HG03045 (cell line): ENCODE measurements around the gene MINK1.
"Not testable (repeated sequence)": the region's sequence is repeated elsewhere in the genome, so short reads cannot be mapped to it uniquely, and the experiment has no call there.

Source experiments
- ATAC-seq: cut with Tn5 transposase; IDR thresholded peaks from one replicate; pipeline ENCODE4 v1.9.1; 2021; ENCODE audit warnings: mild to moderate bottlenecking, moderate library complexity; ENCODE audit not compliant: unreplicated experiment

The MINK1 gene

DNA sequence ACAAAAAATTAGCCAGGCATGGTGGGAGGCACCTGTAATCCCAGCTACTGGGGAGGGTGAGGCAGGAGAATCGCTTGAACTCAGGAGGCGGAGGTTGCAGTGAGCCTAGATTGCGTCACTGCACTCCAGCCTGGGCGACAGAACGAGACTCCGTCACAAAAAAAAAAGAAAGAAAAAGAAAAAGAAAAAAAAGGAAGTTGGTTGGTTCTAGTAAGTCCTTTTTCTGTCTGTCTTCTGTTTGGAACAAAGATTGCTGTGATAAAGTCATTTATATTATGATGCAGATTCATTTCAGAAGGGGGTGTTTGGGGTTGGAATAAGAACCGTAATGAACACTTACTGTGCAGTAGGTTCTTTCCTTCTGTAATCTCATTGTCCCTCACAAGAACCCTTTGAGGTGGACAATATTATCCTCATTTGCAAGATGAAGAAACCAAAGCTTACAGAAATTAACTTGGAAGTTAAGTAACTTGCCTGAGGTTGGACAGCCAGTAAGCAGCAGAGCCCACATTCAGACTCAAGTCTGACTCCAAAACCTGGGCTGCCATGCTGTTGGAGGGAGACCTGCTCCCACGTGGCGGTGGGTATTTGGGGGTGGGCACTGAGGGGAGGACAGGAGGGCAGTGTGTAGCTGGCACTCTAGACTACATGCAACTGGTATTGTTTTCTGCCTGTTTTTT lies 10.3 kb downstream of the MINK1 start:
- no peak for ATAC-seq

DNA sequence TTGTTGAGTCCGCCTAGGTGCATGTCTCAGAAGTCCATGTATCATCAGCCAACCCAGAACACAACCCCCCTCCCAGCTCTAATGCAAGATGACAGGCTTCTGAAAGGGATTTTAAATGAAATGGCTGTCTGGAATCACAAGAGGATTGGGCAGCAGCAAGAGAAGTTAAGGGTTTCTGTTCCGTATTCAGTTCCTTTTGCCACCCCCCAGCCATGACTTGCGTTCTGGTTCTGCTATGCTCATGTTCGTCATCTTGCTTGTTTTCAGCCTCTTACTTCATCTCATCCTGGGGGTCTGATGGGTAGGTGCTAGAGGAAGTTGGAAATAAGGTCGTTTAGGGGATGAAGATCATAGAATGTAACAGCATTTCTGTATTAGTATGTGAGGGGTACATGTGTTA lies 12.0 kb downstream of the MINK1 start:
- ATAC-seq, result no peak

DNA sequence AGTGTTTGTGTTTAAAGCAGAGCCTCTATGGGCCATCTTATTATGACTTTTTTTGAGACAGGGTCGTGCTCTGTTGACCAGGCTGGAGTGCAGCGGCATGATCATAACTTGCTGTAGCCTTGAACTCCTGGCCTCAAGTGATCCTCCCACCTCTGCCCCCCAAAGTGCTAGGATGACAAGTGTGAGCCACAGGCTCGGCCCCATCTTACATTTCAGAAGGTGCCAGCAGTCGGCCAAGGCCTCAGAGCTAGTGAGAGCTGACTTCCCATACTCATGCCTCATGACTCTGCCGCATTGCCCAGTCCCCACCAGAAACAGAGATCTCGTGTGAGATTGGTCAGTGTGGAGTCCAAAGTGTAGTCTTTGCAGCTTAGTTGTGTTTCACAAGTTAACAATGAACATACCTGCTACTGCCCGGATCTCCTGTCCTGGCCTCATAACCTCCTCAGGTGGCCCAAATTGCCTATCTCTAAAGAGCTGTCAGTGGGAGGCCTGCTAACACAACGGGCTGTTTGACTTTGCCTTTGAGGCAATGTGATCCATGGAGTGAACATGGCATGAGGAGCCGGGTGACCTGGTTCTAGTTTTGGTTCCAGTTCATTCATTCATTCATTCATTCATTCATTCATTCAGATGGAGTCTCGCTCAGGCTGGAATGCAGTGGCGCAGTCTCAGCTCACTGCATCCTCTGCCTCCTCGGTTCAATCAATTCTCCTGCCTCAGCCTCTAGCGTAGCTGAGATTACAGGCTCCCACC lies 13.7 kb downstream of the MINK1 start:
- no peak for ATAC-seq

DNA sequence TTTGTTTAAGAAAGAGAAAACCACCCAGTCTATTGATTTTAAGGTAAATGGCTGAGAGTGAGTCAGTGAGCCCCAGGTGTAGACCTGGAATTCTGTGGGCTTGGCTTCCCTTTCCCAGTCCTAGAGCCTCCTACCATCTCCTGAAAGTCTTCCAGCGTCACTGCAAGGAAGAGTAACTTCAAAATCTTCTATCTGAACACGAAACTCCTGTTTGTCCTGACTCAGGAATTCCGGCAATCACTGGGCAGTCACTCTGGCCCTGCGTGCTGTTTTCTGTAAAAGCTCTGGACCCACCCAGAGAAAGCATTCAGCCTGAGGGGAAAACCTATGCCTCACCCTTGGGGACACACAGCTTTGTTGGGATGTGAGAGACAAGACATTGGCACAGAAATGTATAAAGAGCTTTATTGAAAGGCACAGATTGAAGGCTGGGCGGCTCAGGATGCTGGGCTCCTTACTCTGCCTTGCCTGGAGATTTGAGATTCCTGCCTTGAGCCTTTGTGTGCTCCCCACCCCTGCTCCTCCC lies 15.9 kb downstream of the MINK1 start:
- ATAC-seq, result no peak

DNA sequence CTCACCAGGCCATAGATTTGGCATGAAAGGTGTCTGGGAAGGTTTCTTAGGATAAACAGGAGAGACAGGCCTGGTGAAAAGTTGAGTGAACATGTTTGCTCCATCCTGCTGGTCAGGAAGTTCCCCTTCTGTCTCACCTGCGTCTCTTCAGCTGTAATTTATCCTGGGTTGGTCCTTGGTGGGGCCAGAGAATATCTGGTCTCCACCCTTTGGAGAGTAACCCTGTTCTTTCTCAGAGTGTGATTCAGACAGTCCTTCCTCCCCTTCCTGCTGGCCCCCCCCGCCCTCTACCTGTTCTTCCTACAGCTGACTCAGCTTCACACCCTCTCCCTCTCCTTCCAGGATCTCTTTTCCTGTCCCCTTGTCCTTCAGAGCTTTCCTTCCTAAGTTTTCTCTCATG lies 17.1 kb downstream of the MINK1 start:
- no peak for ATAC-seq

GRCh38 chr17:4851084-4851483 lies 17.9 kb downstream of the MINK1 start:
- no peak for ATAC-seq

- no peak for ATAC-seq
Observed at GRCh38 chr17:4852567-4853207, 19.5 kb downstream of the MINK1 start.

DNA sequence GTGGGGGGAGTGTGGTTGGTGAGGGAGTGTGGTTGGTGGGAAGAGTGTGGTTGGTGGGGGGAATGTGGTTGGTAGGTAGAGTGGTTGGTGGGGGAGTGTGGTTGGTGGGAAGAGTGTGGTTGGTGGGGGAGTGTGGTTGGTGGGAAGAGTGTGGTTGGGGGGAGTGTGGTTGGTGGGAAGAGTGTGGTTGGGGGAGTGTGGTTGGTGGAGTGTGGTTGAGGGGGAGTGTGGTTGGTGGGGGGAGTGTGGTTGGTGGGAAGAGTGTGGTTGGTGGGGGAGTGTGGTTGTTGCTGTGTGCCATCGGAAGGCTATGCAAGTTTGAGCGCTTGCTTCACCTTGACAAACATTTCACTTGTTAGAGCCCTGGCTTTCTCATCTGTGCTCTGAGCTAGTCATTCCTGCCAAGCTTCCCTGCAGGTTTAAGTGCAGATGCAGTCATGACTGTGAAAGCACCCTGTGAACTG lies 20.1 kb downstream of the MINK1 start:
- no peak for ATAC-seq

DNA sequence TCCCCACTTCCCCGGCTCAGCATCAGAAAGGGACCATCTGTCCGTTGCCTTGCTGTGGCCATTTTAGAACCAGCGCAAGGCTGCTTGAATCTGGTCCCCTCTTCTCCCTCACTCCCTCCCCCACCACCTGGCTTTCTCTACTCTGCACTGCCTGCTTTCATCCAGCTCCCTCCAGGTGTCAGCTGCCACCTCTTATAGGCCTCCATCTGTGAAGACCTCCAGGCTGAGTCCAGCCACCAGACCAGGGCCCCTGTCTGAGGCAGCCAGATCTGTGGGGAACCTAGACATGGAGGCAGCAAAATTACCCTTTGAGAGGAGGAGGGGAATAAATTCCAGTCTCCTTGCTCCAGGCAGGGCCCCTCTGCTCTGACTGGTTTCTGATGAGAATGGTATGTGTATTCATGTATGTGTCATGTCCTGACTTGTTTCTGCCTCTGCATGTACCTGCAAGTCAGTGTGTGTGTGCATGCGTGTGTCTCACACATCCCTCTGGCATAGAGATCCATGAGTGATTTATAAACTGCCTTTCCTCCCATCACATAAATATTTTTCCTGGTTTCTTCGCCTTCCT lies 21.1 kb downstream of the MINK1 start:
- ATAC-seq, result no peak

- no peak for ATAC-seq
Observed at GRCh38 chr17:4856271-4856936, 23.3 kb downstream of the MINK1 start.

- ATAC-seq, result no peak
Observed at GRCh38 chr17:4856937-4857314, 23.8 kb downstream of the MINK1 start.

- ATAC-seq, result not testable (repeated sequence)
Observed at GRCh38 chr17:4857347-4857746, 24.2 kb downstream of the MINK1 start.

DNA sequence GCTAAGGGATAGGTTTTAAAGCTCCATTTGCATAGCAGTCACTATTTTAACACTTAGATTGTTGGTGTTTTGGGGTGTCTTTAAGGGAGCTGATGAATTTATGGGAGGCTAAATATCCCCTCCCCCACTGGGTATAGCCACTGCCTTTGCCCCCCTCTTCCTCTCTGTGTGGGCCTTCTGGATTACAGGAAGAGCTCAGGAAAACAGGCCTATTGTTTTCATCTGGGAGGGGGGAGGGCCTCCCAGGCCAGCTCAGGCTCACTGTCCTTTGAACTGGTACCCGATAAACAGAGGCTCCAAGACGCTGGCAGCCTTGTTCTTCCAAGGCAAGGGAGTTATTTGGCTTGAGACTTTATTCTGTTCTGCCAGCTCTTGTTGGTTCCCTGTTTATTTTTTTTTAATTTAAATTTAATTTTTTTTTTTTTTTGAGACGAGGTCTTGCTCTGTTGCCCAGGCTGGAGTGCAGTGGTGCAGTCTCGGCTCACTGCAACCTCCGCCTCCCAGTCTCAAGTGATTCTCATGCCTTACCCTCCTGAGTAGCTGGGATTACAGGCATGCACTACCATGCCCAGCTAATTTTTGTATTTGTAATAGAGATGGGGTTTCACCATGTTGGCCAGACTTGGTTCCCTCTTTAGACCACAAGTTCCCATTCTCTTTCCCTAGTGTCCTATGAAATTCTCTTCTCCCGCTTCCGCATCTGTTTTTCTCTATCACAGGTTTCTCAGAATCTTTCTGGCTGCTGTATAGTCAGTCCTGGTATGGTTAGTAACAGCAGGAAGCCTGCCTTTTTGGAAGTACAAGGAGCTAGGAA lies 25.1 kb downstream of the MINK1 start:
- no peak for ATAC-seq

DNA sequence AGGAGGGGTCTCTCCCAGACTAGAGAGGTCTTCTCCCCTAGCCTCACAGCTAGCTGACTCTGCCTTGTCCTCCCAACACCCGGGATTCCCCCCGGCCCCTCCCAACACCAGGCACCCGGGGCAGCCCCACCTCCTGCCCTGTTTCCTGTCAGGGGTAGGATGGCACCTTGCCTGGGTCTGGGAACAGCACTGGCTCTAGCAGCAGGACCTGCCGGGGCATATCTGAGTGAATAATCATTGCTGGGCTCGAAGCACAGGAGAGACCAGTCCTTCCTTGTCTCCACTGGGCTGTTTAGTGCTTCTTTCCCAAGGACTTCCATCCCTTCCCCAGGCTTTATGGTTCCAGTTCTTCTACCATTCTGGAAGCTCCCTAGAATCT lies 25.7 kb downstream of the MINK1 start:
- ATAC-seq, result no peak

GRCh38 chr17:4859816-4860625 lies 26.9 kb downstream of the MINK1 start:
- no peak for ATAC-seq

DNA sequence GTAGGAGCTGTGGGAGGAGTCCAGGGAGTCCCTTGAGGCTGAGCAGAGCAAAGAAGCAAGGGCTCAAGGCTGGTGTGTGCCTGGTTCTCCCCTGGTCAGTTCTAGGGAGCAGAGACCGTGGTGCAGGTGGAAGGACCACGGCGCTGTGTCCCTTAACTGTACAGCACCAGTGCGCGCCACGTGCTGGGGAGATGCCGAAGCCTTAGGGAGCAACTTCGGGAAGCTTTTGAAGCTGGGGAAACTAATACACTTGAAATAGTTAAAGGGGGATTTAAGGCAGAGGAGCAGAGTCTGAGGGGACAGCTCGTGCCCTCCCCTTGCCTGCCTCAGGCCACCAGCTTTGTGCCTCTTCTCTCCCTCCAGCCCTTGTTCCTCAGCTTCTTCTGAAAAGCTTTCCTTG lies 27.5 kb downstream of the MINK1 start:
- ATAC-seq, result no peak

- ATAC-seq, result no peak
Observed at GRCh38 chr17:4861052-4861451, 27.9 kb downstream of the MINK1 start.

DNA sequence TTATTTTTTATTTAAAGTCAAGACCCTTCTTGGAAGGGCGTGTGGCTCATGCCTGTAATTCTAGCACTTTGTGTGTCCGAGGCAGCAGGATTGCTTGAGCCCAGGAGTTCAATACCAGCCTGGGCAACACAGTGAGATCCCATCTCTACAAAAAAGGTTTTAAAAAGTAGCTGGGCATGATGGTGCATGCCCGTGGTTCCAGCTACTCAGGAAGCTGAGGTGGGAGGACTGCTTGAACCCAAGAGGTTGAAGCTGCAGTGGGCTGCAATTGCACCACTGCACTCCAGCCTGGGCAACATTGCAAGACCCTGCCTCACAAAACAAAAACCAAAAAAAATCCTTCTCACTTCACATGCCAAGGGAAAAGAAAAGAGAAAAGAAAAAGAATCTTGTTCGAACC lies 29.6 kb downstream of the MINK1 start:
- no peak for ATAC-seq

DNA sequence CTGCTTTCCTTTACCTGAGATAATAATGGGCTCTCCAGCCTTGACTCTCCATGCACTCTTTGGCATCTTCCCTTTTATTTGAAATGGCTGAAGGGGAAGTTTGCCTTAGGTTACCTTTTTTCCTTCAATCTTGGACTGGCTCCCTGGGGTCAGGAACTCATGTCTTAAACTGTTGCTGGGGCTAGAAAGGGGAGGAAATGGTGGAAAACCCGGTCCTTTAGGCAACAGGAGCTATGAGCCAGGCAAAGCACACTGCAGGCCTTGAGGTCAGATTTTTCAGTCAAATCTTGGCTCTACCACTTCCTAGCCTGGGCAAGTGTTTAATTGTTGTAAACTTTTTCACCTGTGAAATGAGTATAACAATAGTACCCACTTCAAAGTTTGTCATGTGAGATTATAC lies 30.2 kb downstream of the MINK1 start:
- ATAC-seq, result no peak
